Activated T-cell treated with anti-CD3 and anti-CD28 coated beads, Interleukin-2, amount 50 U/mL, for 1 hour (primary cell): ENCODE measurements around the gene MS4A10.
A peak's percentile ranks its signal among the peaks of the same experiment; 100 is the strongest.

Experiments used
- DNase-seq: peaks from one replicate; pipeline ENCODE4 v3.0.0-alpha.2; 2020

MS4A10 gene

GRCh38 chr11:60830478-60831142 lies 45.5 kb downstream of the MS4A10 start:
- no peak for DNase-seq

- peak; percentile 81 for DNase-seq
Observed at GRCh38 chr11:60831143-60831500, 46.0 kb downstream of the MS4A10 start.

GRCh38 chr11:60831501-60832079 lies 46.5 kb downstream of the MS4A10 start:
- DNase-seq = no peak

- no peak for DNase-seq
Observed at GRCh38 chr11:60834742-60835533, 49.8 kb downstream of the MS4A10 start.

GRCh38 chr11:60835534-60835846 lies 50.4 kb downstream of the MS4A10 start:
- DNase-seq = no peak

GRCh38 chr11:60836866-60837515 lies 51.9 kb downstream of the MS4A10 start:
- DNase-seq = no peak

GRCh38 chr11:60838132-60838531 lies 53.0 kb downstream of the MS4A10 start:
- no peak for DNase-seq

- DNase-seq = no peak
Observed at GRCh38 chr11:60840470-60841430, 55.6 kb downstream of the MS4A10 start.

- DNase-seq = peak; percentile 100
Observed at GRCh38 chr11:60841797-60842667, 56.9 kb downstream of the MS4A10 start, which contains the start of gene CCDC86. TSS of gene CCDC86 (plus strand) at chr11:60842113. CDS start at chr11:60842125, 12 bp downstream.

- no peak for DNase-seq
Observed at GRCh38 chr11:60842668-60843600, 57.8 kb downstream of the MS4A10 start.

- no peak for DNase-seq
Observed at GRCh38 chr11:60844045-60844869, 59.1 kb downstream of the MS4A10 start.

- no peak for DNase-seq
Observed at GRCh38 chr11:60844870-60845221, 59.7 kb downstream of the MS4A10 start.

- no peak for DNase-seq
Observed at GRCh38 chr11:60845338-60845737, 60.2 kb downstream of the MS4A10 start.

GRCh38 chr11:60847281-60847680 lies 62.1 kb downstream of the MS4A10 start:
- DNase-seq = no peak

- DNase-seq = no peak
Observed at GRCh38 chr11:60847896-60848295, 62.8 kb downstream of the MS4A10 start.

- no peak for DNase-seq
Observed at GRCh38 chr11:60848714-60849151, 63.6 kb downstream of the MS4A10 start.

- DNase-seq = no peak
Observed at GRCh38 chr11:60849641-60850520, 64.7 kb downstream of the MS4A10 start.
